ENCODE results near the gene EXD1. TPM values are rescaled to one million over a fixed set of nuclear protein-coding genes. Genes with fewer than 3 reads are reported as not detected.

EXD1 gene
- total RNA-seq, 1 donor from 2014 or later, result not detected

DNA sequence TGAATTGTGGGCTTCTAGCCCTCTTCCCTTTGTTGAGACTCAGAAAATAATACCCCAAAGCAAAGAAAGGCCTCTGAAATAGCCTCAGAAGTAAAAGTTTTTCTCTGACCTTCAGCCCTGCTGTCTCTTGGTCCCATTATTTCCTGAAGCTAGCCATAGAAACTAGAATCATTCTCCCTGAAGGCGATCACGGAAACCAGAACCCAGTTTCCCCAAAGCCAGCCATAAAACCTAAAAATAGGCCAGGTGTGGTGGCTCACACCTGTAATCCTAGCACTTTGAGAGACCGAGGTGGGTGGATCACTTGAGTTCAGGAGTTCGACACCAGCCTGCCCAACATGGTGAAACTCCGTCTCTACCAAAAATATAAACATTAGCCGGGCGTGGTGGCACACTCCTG lies 27.2 kb downstream of the EXD1 start:
- intact Hi-C loops (cut with micrococcal nuclease), result no loop called here
- DNase-seq, result no peak
- Mint-ChIP-seq H3K4me1 (no peaks in the 10 kb centered on the region), H3K4me3 (no peak overlapping the region), H3K36me3 (ENCODE audit: low read depth) (no peaks in the 10 kb centered on the region), H3K27ac (no peak overlapping the region), H3K27me3 (peaks cover 6% of the 10 kb centered on the region), H3K9me3 (no peaks in the 10 kb centered on the region)

DNA sequence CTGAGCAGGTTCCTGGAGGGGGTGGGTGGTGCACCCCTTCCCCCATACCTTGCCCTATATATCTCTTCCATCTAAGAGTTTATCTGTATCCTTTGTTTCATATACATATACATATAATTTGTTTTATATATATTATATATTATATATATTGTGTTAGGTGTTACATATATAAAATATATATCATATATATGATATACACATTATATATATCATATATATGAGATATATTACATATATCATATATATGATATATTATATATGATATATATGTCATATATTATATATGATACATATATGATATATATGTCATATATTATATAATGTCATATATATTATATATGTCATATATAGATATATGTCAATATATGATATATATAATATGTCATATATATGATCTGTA lies 31.1 kb downstream of the EXD1 start:
- DNase-seq, result no peak
- no peaks in the 10 kb centered on the region for H3K9me3 Mint-ChIP-seq
- H3K27ac Mint-ChIP-seq, result no peak overlapping the region
- H3K36me3 Mint-ChIP-seq (ENCODE audit: low read depth), result no peaks in the 10 kb centered on the region
- H3K27me3 Mint-ChIP-seq, result no peaks in the 10 kb centered on the region
- H3K4me1 Mint-ChIP-seq, result no peaks in the 10 kb centered on the region
- intact Hi-C loops (cut with micrococcal nuclease), result no loop called here
- no peak overlapping the region for H3K4me3 Mint-ChIP-seq

DNA sequence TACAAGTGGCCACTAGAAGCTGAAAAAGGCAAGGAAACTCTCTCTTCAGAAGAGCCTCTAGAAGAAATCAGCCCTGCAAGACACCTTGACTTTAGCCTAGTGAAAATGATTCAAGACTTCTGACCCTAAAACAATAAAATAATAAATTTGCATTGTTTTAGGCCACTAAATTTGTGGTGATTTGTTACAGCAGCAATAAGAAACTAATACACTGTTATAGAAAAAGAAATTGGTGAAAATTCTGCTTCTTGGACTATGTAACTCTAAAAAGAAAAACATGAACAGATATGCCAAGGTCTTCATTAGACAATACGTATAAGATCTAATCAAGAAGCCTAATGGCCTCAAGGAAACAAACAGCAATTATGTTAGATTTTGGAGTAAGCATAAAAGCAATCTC lies 36.1 kb downstream of the EXD1 start:
- Mint-ChIP-seq H3K27ac (no peak overlapping the region), H3K27me3 (peaks cover 7% of the 10 kb centered on the region), H3K36me3 (ENCODE audit: low read depth) (no peaks in the 10 kb centered on the region), H3K9me3 (no peaks in the 10 kb centered on the region), H3K4me1 (no peaks in the 10 kb centered on the region), H3K4me3 (no peak overlapping the region)
- intact Hi-C loops (cut with micrococcal nuclease), result no loop called here
- no peak for DNase-seq

DNA sequence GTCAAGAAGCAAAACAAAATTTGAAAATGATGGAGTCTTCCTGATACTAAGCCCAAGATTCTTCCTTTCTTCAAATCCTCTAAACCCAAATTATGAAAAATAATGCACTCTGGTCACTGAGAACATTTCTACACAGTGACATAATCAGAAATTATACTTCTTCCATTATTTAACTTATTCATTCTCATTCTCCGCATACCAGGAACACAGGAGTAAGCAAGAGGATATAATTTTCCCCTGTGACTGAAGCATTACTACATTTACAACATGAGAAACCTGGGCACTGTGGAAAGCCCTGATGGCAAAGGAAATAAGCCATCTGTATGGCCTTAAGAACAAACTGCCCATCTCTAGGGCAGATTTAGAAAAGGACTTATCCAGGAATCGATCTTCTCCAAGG lies 47.0 kb downstream of the EXD1 start:
- intact Hi-C loops (cut with micrococcal nuclease), result loop anchor here (10.0 kb wide), 1 partner anchor 169 kb away; no protein-coding TSS in a partner anchor
- Mint-ChIP-seq H3K27ac (no peak overlapping the region), H3K4me3 (no peak overlapping the region), H3K36me3 (ENCODE audit: low read depth) (no peaks in the 10 kb centered on the region), H3K27me3 (peaks cover 5% of the 10 kb centered on the region), H3K9me3 (no peaks in the 10 kb centered on the region), H3K4me1 (peaks cover 1% of the 10 kb centered on the region)
- no peak for DNase-seq

DNA sequence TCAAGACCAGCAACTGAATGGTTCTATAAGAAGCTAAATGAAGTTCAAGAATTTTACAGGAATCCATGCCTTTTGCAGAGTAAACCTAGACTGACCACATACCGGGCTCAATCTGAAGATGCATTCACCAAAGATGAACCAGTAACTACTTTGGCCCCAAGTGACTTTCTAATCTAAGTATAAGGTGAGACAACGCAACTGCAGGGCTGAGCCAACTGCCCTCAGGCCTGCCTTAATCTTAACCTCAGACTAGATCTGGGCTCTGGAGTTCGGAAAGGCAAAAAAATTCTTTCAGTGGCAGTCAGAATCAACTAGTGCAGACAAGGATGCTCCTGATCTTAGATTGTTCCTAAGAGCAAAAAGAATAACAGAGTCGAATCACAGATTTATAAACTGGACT lies 48.3 kb downstream of the EXD1 start:
- no peak overlapping the region for H3K4me3 Mint-ChIP-seq
- H3K9me3 Mint-ChIP-seq, result no peaks in the 10 kb centered on the region
- DNase-seq, result no peak
- no peaks in the 10 kb centered on the region for H3K36me3 Mint-ChIP-seq (ENCODE audit: low read depth)
- intact Hi-C loops (cut with micrococcal nuclease), result loop anchor here (10.0 kb wide), 1 partner anchor 167 kb away; no protein-coding TSS in a partner anchor
- H3K4me1 Mint-ChIP-seq, result peaks cover 1% of the 10 kb centered on the region
- H3K27ac Mint-ChIP-seq, result no peak overlapping the region
- peaks cover 5% of the 10 kb centered on the region for H3K27me3 Mint-ChIP-seq

DNA sequence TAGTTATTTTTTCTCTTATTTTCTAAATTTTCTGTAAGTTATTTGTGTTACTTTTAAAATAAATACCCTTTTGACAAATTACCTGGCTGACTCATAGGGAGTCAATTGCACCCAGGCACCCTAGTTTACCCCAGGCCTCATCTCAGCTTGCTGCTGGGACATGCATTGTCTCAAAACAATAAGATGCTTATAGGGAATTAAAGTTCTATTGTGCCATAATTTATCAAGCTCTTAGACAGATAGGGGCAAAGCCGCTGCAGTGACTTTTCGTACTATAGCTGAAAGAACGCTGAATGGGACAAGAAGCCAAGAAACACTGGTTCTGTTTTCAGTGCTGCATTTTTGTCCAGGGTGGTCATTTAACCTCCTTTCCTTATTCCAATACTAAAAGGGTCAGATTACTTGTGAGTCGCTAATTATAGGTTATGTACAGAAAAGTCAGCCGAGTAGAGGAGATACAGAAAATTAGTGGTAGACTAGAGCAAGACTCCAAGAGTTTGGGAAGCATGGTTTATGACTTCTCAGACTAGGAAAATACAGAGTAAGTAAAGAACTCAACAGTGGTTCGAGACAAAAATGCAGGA lies 50.3 kb downstream of the EXD1 start:
- no peaks in the 10 kb centered on the region for H3K9me3 Mint-ChIP-seq
- no peak overlapping the region for H3K4me3 Mint-ChIP-seq
- no peak for DNase-seq
- H3K27me3 Mint-ChIP-seq, result peaks cover 5% of the 10 kb centered on the region
- H3K36me3 Mint-ChIP-seq (ENCODE audit: low read depth), result no peaks in the 10 kb centered on the region
- intact Hi-C loops (cut with micrococcal nuclease), result loop anchor here (10.0 kb wide), 1 partner anchor 165 kb away; no protein-coding TSS in a partner anchor
- peaks cover 1% of the 10 kb centered on the region for H3K4me1 Mint-ChIP-seq
- H3K27ac Mint-ChIP-seq, result no peak overlapping the region

DNA sequence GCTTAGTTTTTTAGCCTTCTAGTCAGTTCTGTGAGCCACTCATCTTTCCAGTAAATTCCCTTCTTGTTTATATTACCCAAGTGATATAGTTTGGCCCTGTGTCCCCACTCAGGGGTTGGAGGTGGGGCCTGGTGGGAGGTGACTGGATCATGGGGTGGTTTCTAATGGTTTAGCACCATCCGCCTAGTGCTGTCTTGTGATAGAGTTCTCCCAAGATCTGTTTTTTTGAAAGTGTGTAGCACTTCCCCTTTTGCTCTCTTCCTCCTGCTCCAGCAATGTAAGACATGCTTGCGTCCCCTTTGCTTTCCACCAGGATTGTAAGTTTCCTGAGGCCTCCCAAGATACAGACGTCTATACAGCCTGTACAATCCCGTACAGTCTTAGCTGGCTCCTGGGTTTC lies 60.8 kb downstream of the EXD1 start:
- no peaks in the 10 kb centered on the region for H3K9me3 Mint-ChIP-seq

DNA sequence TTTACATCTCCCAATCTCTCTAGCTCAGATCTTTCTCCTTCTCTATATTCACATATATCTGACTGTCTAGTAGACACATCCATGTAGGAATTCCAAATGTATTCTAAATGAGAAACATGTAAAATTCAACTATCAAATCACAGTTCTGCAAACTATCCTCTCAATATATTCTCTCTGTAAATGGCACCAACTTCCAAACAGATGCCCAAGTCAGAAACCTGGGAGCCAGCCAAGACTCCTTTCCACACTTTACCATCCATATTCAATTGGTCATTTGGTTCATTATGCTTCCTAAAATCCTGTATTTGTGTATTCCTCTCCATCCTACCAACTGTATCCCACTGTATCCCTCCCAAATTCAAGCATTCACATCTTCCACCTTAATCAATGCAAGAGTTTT lies 61.5 kb downstream of the EXD1 start:
- H3K36me3 Mint-ChIP-seq (ENCODE audit: low read depth), result no peaks in the 10 kb centered on the region
- intact Hi-C loops (cut with micrococcal nuclease), result no loop called here
- H3K27me3 Mint-ChIP-seq, result peaks cover 22% of the 10 kb centered on the region
- H3K27ac Mint-ChIP-seq, result no peak overlapping the region
- no peak overlapping the region for H3K4me3 Mint-ChIP-seq
- no peak for DNase-seq
- no peaks in the 10 kb centered on the region for H3K9me3 Mint-ChIP-seq
- H3K4me1 Mint-ChIP-seq, result no peaks in the 10 kb centered on the region

More for the DNA sequence above, 60.8 kb downstream of the EXD1 start:
- no peaks in the 10 kb centered on the region for H3K4me1 Mint-ChIP-seq
- H3K4me3 Mint-ChIP-seq, result no peak overlapping the region
- H3K36me3 Mint-ChIP-seq (ENCODE audit: low read depth), result no peaks in the 10 kb centered on the region
- no peak for DNase-seq
- H3K27me3 Mint-ChIP-seq, result peaks cover 22% of the 10 kb centered on the region
- H3K27ac Mint-ChIP-seq, result no peak overlapping the region
- intact Hi-C loops (cut with micrococcal nuclease), result no loop called here

DNA sequence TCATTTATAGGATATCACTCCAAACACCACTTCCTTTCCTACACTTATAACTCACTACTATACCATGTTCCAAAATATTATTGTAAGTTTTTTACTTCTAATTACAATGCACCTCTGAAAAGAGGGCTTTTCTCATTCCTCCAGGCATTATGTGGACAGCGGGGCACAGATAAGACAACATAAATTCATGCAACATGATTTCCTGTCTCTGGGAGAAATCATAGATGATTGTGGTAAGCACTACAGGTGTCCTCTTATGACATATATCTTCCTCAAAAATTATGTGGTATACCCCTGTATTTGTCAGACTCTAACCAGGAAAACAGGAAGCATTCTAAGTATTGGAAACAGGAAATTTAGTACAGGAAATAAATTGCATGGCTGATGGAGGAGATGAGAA lies 68.8 kb downstream of the EXD1 start:
- DNase-seq, result no peak
- no peak overlapping the region for H3K27ac Mint-ChIP-seq
- intact Hi-C loops (cut with micrococcal nuclease), result no loop called here
- peaks cover 15% of the 10 kb centered on the region for H3K27me3 Mint-ChIP-seq
- peaks cover 14% of the 10 kb centered on the region for H3K4me1 Mint-ChIP-seq
- H3K4me3 Mint-ChIP-seq, result no peak overlapping the region
- no peaks in the 10 kb centered on the region for H3K36me3 Mint-ChIP-seq (ENCODE audit: low read depth)
- no peaks in the 10 kb centered on the region for H3K9me3 Mint-ChIP-seq

DNA sequence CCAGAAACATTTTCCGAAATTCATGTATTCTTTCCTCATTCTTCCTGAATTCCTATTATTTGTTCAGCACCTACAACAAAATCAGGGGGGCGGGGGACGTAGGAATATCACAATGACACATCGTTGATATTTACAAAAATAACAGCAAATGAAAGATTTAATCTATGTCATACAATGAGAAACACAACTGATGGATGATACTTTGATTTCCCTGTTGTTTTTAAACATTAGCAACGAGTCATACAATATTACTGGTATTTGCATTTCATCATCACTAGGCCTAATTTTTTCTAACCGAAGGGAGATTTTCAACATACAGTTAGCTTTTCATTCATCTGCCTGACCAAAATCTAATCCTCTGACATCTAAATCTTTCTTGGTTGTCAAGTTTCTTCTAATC lies 69.2 kb downstream of the EXD1 start:
- Mint-ChIP-seq H3K9me3 (no peaks in the 10 kb centered on the region), H3K4me1 (peaks cover 14% of the 10 kb centered on the region), H3K27ac (no peak overlapping the region), H3K4me3 (no peak overlapping the region), H3K27me3 (peaks cover 14% of the 10 kb centered on the region), H3K36me3 (ENCODE audit: low read depth) (no peaks in the 10 kb centered on the region)
- DNase-seq, result no peak
- intact Hi-C loops (cut with micrococcal nuclease), result no loop called here

DNA sequence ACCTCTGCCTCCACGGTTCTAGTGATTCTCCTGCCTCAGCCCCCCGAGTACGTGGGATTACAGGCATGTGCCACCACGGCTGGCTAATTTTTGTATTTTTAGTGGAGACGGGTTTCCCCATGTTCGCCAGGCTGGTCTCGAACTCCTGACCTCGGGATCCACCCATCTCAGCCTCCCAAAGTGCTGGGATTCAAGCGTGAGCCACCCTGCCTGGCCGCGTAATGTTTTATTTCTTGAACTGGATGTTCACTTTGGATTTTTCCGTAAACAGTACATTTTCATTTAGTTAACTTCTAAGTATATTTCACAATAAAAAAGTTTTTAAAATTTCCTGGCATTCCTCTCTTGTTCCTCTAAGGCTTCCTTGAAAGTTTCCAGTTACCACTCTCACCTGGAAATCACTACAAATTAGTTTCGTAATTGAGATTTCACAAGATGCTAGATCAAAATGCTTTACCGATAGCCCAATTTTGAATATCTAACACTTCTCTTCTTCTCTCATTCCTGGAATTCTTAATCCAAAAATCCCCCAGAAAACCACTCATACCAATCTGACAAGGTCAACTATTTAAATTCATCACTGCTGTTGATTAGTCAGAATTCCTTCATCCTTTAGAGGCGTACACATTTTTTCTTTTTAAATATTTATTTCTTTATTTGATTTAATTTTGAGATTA lies 69.8 kb downstream of the EXD1 start:
- Mint-ChIP-seq H3K4me3 (no peak overlapping the region), H3K27me3 (peaks cover 10% of the 10 kb centered on the region), H3K4me1 (peaks cover 14% of the 10 kb centered on the region), H3K36me3 (ENCODE audit: low read depth) (no peaks in the 10 kb centered on the region), H3K27ac (no peak overlapping the region), H3K9me3 (no peaks in the 10 kb centered on the region)
- no peak for DNase-seq
- intact Hi-C loops (cut with micrococcal nuclease), result no loop called here

DNA sequence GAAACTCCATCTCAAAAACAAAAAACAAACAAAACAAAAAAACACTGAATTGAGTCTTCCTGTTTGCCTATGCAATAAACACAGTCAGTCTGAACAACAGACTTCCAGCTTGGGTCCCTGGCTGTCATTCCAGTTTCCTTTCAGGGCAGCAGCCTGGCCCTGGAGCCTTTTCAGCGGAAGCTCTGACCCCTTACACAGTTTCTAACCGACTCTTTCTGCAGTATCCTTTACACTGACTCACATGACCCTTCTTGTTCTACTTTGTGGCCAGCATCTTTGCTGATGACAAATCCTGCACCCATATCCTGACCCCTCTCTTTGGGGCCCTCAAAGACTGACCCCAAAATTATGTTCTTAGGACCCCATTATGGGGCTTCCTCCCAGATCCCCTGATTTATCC lies 76.1 kb downstream of the EXD1 start:
- no peak for DNase-seq
- no peak overlapping the region for H3K27ac Mint-ChIP-seq
- peaks cover 4% of the 10 kb centered on the region for H3K27me3 Mint-ChIP-seq
- intact Hi-C loops (cut with micrococcal nuclease), result no loop called here
- H3K4me3 Mint-ChIP-seq, result no peak overlapping the region
- H3K9me3 Mint-ChIP-seq, result peaks cover 4% of the 10 kb centered on the region
- H3K4me1 Mint-ChIP-seq, result peaks cover 19% of the 10 kb centered on the region
- H3K36me3 Mint-ChIP-seq (ENCODE audit: low read depth), result no peaks in the 10 kb centered on the region

DNA sequence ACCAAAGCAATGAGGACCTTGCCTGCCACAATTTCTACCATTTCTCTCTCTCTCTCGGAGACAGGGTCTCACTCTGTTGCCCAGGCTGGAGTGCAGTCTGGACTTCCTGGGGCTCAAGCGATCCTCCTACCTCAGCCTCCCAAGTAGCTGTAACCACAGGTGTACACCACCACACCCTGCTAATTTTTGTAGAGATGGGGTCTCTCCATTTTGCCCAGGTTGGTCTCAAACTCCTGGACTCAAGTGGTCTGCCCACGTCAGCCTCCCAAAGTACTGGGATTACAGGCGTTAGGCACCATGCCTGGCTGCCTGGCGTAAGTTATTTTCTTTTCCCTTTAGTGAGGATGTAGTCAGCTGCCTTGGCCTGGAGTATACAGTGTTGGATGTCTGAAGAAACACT lies 76.8 kb downstream of the EXD1 start:
- Mint-ChIP-seq H3K4me1 (peaks cover 19% of the 10 kb centered on the region), H3K27ac (no peak overlapping the region), H3K27me3 (peaks cover 4% of the 10 kb centered on the region), H3K4me3 (no peak overlapping the region), H3K36me3 (ENCODE audit: low read depth) (no peaks in the 10 kb centered on the region), H3K9me3 (peaks cover 4% of the 10 kb centered on the region)
- no peak for DNase-seq
- intact Hi-C loops (cut with micrococcal nuclease), result no loop called here

DNA sequence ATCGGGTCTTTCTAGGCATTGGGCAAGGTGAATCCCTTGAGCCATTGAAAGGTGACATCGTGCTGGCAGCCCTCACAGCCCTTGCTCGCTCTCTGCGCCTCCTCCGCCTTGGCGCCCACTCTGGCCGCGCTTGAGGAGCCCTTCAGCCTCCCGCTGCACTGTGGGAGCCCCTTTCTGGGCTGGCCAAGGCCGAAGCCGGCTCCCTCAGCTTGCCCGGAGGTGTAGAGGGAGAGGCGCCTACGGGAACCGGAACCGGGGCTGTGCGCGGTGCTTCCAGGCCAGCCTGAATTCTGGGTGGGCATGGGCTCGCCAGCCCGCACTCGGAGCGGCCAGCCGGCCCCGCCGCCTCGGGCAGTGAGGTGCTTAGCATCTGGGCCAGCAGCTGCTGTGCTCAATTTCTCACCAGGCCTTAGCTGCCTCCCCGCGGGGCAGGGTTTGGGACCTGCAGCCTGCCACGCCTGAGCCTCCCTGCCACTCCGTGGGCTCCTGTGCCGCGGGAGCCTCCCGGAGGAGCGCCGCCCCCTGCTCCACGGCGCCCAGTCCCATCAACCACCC lies 79.0 kb downstream of the EXD1 start:
- Mint-ChIP-seq H3K4me3 (peak overlapping the region; percentile 49), H3K4me1 (peaks cover 19% of the 10 kb centered on the region), H3K36me3 (ENCODE audit: low read depth) (no peaks in the 10 kb centered on the region), H3K9me3 (peaks cover 4% of the 10 kb centered on the region), H3K27ac (no peak overlapping the region), H3K27me3 (peaks cover 4% of the 10 kb centered on the region)
- no peak for DNase-seq
- intact Hi-C loops (cut with micrococcal nuclease), result loop anchor here (2.0 kb wide), 1 partner anchor 35 kb away; the partner anchor contains the start of gene INO80
